K562 (cell line): ENCODE data around the gene ZNF835. TPM values are rescaled to one million over a fixed set of nuclear protein-coding genes. Genes with fewer than 3 reads are reported as not detected.

Experiments used
- EHMT2 ChIP-seq: fragments of 450-650 bp; IDR thresholded peaks from 2 replicates; pipeline ENCODE4 v1.6.1; 2018; ENCODE audit warnings: antibody characterized with exemption
- MAZ ChIP-seq, 2 experiments: fragments of 450-650 bp in 1 of 2; sonication (generic) in 1 of 2; formaldehyde crosslinking; IDR thresholded peaks in 1 of 2; conservative IDR thresholded peaks in 1 of 2; 2 replicates each; pipeline versions ENCODE4 v1.4.0 to v1.5.0; 2020; ENCODE audit warnings: mild to moderate bottlenecking in 1 of 2, missing genetic modification reagents in 1 of 2
- RCOR1 ChIP-seq, 2 experiments: IDR thresholded peaks; 2 replicates each; pipeline ENCODE4 v1.6.1; 2012; ENCODE audit warnings: low read depth in 2 of 2, low read length in 2 of 2, borderline replicate concordance in 1 of 2, improper control_type of control experiment in 1 of 2
- SAP30 ChIP-seq: fragments of 200-600 bp; sonication (generic); IDR thresholded peaks from 2 replicates; pipeline ENCODE4 v1.6.1; 2012; ENCODE audit warnings: borderline replicate concordance, low read depth, mild to moderate bottlenecking, moderate library complexity, low read length, control low read depth, inconsistent platforms; ENCODE audit not compliant: insufficient read depth, poor library complexity, severe bottlenecking
- SP1 ChIP-seq: sonication (generic); formaldehyde crosslinking; IDR thresholded peaks from 2 replicates; pipeline ENCODE4 v1.8.1; 2022; ENCODE audit warnings: mild to moderate bottlenecking, missing genetic modification reagents
- STAG1 ChIP-seq: sonication (generic); formaldehyde crosslinking; IDR thresholded peaks from 2 replicates; pipeline ENCODE4 v1.5.0; 2020; ENCODE audit warnings: missing genetic modification reagents, borderline replicate concordance
- ZBTB1 ChIP-seq: sonication (generic); formaldehyde crosslinking; IDR thresholded peaks from 2 replicates; pipeline ENCODE4 v1.8.1; 2023; ENCODE audit warnings: missing genetic modification reagents, low read depth, mild to moderate bottlenecking, borderline replicate concordance
- ZNF12 ChIP-seq: sonication (generic); formaldehyde crosslinking; IDR thresholded peaks from 2 replicates; pipeline ENCODE4 v1.4.0; 2020; ENCODE audit warnings: mild to moderate bottlenecking, missing genetic modification reagents
- ZNF24 ChIP-seq: fragments of 450-650 bp; IDR thresholded peaks from 2 replicates; pipeline ENCODE4 v1.6.1; 2016
- ZNF655 ChIP-seq: fragments of 250-450 bp; sonication (Bioruptor Pico); IDR thresholded peaks from 2 replicates; pipeline ENCODE4 v1.5.0; 2021
- polyA plus RNA-seq, 8 experiments: library from polyadenylated mRNA; depleted of rRNA in 4 of 8; stranded (reverse) in 5 of 8; unstranded in 3 of 8; fragments of >200 nt; fragmentation: Nextera tagmentation in 2 of 8; fragmentation: Illumina TruSeq in 1 of 8; extraction: Ambion mirVana in 2 of 8; extraction: Trizol in 1 of 8; gene quantifications; 2 replicates each; pipeline versions ENCODE4 v1.2.1 to v1.2.3, GENCODE V29; 2011 to 2014; ENCODE audit warnings: inconsistent platforms in 1 of 8, missing spikeins in 1 of 8
- total RNA-seq, 7 experiments: library from RNA; depleted of rRNA in 6 of 7; stranded (reverse); fragments of >200 nt in 6 of 7; fragmentation: Illumina TruSeq in 2 of 7; extraction: Trizol in 2 of 7; gene quantifications; 2 replicates each; pipeline versions ENCODE4 v1.2.1 to v1.2.3, GENCODE V29; 2011 to 2021; ENCODE audit warnings: low replicate concordance in 1 of 7
- TF ChIP-seq, protein P1 (sequence below): sonication (generic); formaldehyde crosslinking; IDR thresholded peaks from 2 replicates; pipeline ENCODE4 v1.5.0; 2020; ENCODE audit warnings: missing genetic modification reagents

ZNF835 gene
- total and polyA plus RNA-seq, 9 of the 15 experiments (the other 6 are each of a cell fraction or from before 2014, with no cell fraction given) = not detected

DNA sequence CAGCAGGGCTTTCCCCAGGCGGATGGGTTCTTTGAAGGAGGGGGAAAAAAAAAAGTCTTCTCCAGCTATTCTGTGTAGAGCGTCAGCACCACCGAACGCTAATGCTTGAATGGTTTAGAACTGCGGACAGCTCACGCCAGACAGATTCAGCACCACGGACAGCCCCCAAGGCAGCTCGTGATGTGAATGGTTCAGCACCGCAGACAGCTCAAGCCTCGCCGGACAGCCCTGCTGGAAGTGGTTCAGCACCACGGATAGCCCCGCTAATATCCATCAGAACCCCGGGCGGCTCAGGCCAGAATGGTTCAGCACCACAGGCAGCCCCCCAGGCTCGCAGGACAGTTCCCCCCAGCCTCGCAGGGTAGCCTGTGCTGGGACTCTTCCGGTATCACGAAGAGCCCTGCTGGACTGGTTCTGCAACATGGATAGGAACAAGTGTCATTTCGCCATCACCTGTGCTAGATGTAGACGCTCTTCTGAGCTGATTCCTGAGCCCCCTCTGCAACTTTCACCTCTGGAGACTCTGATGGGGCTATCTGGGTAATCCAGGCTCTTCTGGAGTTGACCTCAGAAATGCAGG, 33.5 kb downstream of the ZNF835 start (continued):
- TF ChIP-seq ZNF655 (CRISPR knock-in tag) = no peak
- TF ChIP-seq ZNF24 = peak; percentile 65; the same call in 1 of the 2 replicates
- peak; percentile 88 for TF ChIP-seq STAG1
- TF ChIP-seq ZBTB1 (CRISPR knock-in tag) = peak; percentile 58; the same call in 1 of the 2 replicates
- peak; percentile 30; the same call in 1 of the 2 replicates for TF ChIP-seq SP1 (CRISPR knock-in tag)
- peak; percentile 100 for TF ChIP-seq EHMT2
- peak; percentile 86 for TF ChIP-seq SAP30
- peak; percentile 53; the same call in 1 of the 2 replicates for TF ChIP-seq ZNF12 (CRISPR knock-in tag)
- TF ChIP-seq, protein P1, sequence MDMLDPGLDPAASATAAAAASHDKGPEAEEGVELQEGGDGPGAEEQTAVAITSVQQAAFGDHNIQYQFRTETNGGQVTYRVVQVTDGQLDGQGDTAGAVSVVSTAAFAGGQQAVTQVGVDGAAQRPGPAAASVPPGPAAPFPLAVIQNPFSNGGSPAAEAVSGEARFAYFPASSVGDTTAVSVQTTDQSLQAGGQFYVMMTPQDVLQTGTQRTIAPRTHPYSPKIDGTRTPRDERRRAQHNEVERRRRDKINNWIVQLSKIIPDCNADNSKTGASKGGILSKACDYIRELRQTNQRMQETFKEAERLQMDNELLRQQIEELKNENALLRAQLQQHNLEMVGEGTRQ (CRISPR knock-in tag) = peak; percentile 64
- peak in 1 of 2 experiments; percentile 92; a peak in 2 of 4 replicates for TF ChIP-seq RCOR1 (IDR thresholded peaks at IDR 0.05; ENCODE audit: borderline replicate concordance in 1 of 2, low read depth in 2 of 2, low read length in 2 of 2)
- peak in 1 of 2 experiments; percentile 95; a peak in 2 of 4 replicates for TF ChIP-seq MAZ (CRISPR knock-in tag; conservative IDR thresholded peaks at IDR 0.05 in 1 of 2, IDR thresholded peaks at IDR 0.05 in 1 of 2)
- TF ChIP-seq, all 486 proteins: peak for 76
